CD4-positive, alpha-beta T cell treated with Interleukin-12 subunit alpha and Interleukin-12 subunit beta, for 1 hour (primary cell): ENCODE data around the gene CFAP74.
"Not testable (repeated sequence)": the region's sequence is repeated elsewhere in the genome, so short reads cannot be mapped to it uniquely, and the experiment has no call there.

ENCODE experiments used
- DNase-seq: peaks from one replicate; pipeline ENCODE4 v3.0.0-alpha.2; 2020

CFAP74 gene

GRCh38 chr1:1984560-1985070 is 19.0 kb downstream of the CFAP74 start:
- no peak for DNase-seq

- no peak for DNase-seq
Observed at GRCh38 chr1:1982379-1983232, 21.0 kb downstream of the CFAP74 start.

- DNase-seq, result not testable (repeated sequence)
Observed at GRCh38 chr1:1981631-1982327, 21.8 kb downstream of the CFAP74 start.

GRCh38 chr1:1981142-1981500 is 22.5 kb downstream of the CFAP74 start:
- no peak for DNase-seq

- no peak for DNase-seq
Observed at GRCh38 chr1:1980467-1981141, 23.0 kb downstream of the CFAP74 start.

- DNase-seq, result no peak
Observed at GRCh38 chr1:1979482-1980165, 24.0 kb downstream of the CFAP74 start.

GRCh38 chr1:1978690-1979481 is 24.7 kb downstream of the CFAP74 start:
- not testable (repeated sequence) for DNase-seq

- DNase-seq, result no peak
Observed at GRCh38 chr1:1978108-1978507, 25.5 kb downstream of the CFAP74 start.

- no peak for DNase-seq
Observed at GRCh38 chr1:1976031-1976430, 27.6 kb downstream of the CFAP74 start.

- DNase-seq, result no peak
Observed at GRCh38 chr1:1975535-1975934, 28.1 kb downstream of the CFAP74 start.

- DNase-seq, result no peak
Observed at GRCh38 chr1:1974834-1975233, 28.8 kb downstream of the CFAP74 start.

GRCh38 chr1:1973716-1974642 is 29.6 kb downstream of the CFAP74 start:
- no peak for DNase-seq

- no peak for DNase-seq
Observed at GRCh38 chr1:1972976-1973715, 30.4 kb downstream of the CFAP74 start.

- no peak for DNase-seq
Observed at GRCh38 chr1:1971688-1972087, 31.9 kb downstream of the CFAP74 start.

- DNase-seq, result no peak
Observed at GRCh38 chr1:1971017-1971416, 32.6 kb downstream of the CFAP74 start.

GRCh38 chr1:1969953-1970716 is 33.5 kb downstream of the CFAP74 start:
- no peak for DNase-seq

- no peak for DNase-seq
Observed at GRCh38 chr1:1969505-1969900, 34.1 kb downstream of the CFAP74 start.

GRCh38 chr1:1968767-1969504 is 34.6 kb downstream of the CFAP74 start:
- DNase-seq, result no peak

- no peak for DNase-seq
Observed at GRCh38 chr1:1967879-1968278, 35.7 kb downstream of the CFAP74 start.
